Measurements from ENCODE around the gene CAP1.
A peak's percentile ranks its signal among the peaks of the same experiment; 100 is the strongest.
"Not testable (repeated sequence)": the region's sequence is repeated elsewhere in the genome, so short reads cannot be mapped to it uniquely, and the experiment has no call there.

Gene CAP1
- total RNA-seq, result 346 to 649 (median 523) reads per million in 9 experiments

GRCh38 chr1:40040511-40041465 lies at the start of gene CAP1:
Gene CAP1 (plus strand): TSS chr1:40040729. CDS start chr1:40059347, 18,618 bp downstream.
- Mint-ChIP-seq H3K4me3 (peak within 1 kb of the TSS; percentile 90 to 96), H3K9me3 (no peaks in the 10 kb centered on the region), H3K36me3 (ENCODE audit: insufficient read depth) (peaks cover 51% of the 10 kb centered on the region), H3K27ac (peak within 1 kb of the TSS; percentile 94), H3K27me3 (no peaks in the 10 kb centered on the region), H3K4me1 (ENCODE audit: low read depth in 2 of 2) (peaks cover 49 to 62% of the 10 kb centered on the region in 2 donors)
- ATAC-seq (replicated peaks) (peak; percentile 85), DNase-seq (peak; percentile 100)

DNA sequence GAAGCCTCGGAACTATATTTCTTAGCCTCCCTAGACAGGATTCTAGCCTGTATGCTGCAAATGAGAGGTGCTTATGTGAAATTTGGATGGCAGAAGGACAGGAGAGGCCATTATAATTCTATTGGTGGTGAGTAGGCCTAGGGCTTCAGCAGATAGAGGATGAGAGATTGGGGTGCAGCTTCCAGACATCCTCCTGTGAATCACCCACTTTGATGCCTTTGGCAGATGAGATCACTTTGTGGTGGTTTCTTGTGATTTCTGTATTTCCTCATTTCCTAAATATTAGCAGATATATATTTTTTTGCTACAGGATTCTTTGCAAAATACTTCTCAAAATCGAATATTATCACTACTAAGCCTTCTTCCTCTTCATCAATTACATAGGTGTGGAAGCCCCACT lies 48.3 kb upstream of the CAP1 start:
- Mint-ChIP-seq H3K4me3 (no peak overlapping the region), H3K36me3 (ENCODE audit: insufficient read depth) (peaks cover 4% of the 10 kb centered on the region), H3K27ac (no peak overlapping the region), H3K27me3 (no peaks in the 10 kb centered on the region), H3K4me1 (ENCODE audit: low read depth in 2 of 2) (peaks cover 14 to 18% of the 10 kb centered on the region in 2 donors), H3K9me3 (no peaks in the 10 kb centered on the region)
- ATAC-seq (replicated peaks) (no peak), DNase-seq (no peak)

DNA sequence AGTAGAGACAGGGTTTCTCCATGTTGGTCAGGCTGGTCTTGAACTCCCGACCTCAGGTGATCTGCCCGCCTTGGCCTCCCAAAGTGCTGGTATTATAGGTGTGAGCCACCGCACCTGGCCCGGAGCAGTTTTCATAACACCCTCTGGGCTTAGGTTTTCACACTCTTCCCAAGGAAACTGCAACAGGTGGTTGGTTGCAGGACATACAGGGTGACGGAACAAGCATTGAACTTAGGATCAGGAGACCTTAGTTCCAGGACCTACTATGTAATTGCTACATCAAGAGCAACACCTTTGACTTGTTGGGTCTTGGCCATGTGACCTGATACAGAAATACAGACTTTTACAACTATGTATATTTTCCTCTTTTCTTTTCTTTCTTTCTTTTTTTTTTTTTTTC lies 47.6 kb upstream of the CAP1 start:
- H3K4me1 Mint-ChIP-seq (ENCODE audit: low read depth in 2 of 2), result peaks cover 14 to 18% of the 10 kb centered on the region in 2 donors
- DNase-seq (no peak), ATAC-seq (replicated peaks) (no peak)
- H3K27me3 Mint-ChIP-seq, result no peaks in the 10 kb centered on the region
- no peak overlapping the region for H3K4me3 Mint-ChIP-seq
- peaks cover 4% of the 10 kb centered on the region for H3K36me3 Mint-ChIP-seq (ENCODE audit: insufficient read depth)
- no peak overlapping the region for H3K27ac Mint-ChIP-seq
- no peaks in the 10 kb centered on the region for H3K9me3 Mint-ChIP-seq

DNA sequence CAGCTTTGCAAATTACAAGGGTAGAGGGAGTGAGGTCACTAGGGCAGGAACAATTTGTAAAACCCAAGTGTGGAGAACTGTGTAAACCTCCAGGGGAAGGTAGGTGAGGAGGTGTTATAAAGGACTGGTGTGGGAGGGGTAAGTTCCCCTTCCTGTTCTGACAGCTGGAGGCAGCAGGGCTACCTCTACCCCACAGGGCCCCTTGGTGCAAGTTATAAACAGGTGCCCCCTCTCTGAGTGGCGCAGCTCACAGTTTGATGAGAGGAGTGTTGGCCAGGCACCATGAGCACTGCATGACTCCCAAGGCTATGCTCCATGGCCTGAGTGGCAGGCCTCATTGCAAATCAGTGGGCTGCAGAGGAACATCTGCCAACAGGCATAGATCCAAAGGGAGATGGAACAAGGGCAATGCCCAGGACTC lies 44.5 kb upstream of the CAP1 start:
- Mint-ChIP-seq H3K9me3 (no peaks in the 10 kb centered on the region), H3K27me3 (no peaks in the 10 kb centered on the region), H3K36me3 (ENCODE audit: insufficient read depth) (peaks cover 4% of the 10 kb centered on the region), H3K27ac (peak overlapping the region in 1 of 2 donors; percentile 66), H3K4me1 (ENCODE audit: low read depth in 2 of 2) (peaks cover 14 to 18% of the 10 kb centered on the region in 2 donors), H3K4me3 (peak overlapping the region; percentile 8 to 37)
- peak; percentile 100 for ATAC-seq (replicated peaks)
- DNase-seq, result peak; percentile 15 to 30 (median 26)

- Mint-ChIP-seq H3K36me3 (ENCODE audit: insufficient read depth) (peaks cover 4% of the 10 kb centered on the region), H3K27me3 (no peaks in the 10 kb centered on the region), H3K27ac (peak overlapping the region in 1 of 2 donors; percentile 66), H3K4me3 (peak overlapping the region in 1 of 2 donors; percentile 8), H3K9me3 (no peaks in the 10 kb centered on the region), H3K4me1 (ENCODE audit: low read depth in 2 of 2) (peaks cover 14 to 18% of the 10 kb centered on the region in 2 donors)
- DNase-seq (no peak), ATAC-seq (replicated peaks) (no peak)
Observed at GRCh38 chr1:39996396-39997004, 44.0 kb upstream of the CAP1 start.

DNA sequence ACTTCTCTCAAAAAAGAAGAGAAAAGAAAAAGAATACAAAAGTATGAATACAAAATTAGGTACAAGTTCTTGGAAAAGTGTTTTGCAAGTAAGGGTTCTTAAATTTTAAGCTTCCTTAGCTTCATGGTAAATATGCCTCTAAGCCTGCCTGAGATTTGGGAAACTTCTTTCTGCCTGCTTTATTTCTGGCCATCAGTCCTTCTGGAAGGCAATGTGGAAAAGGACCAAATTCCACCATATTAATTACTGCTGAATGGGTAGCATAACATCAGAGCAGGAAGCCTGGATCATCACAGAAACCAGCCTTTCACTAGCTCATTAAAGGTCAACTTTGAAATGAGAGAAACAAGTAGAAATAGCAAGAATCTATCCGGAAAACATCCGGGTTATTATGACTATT lies 39.1 kb upstream of the CAP1 start:
- no peak for DNase-seq
- Mint-ChIP-seq H3K27me3 (no peaks in the 10 kb centered on the region), H3K9me3 (no peaks in the 10 kb centered on the region), H3K27ac (no peak overlapping the region), H3K36me3 (ENCODE audit: insufficient read depth) (no peaks in the 10 kb centered on the region), H3K4me1 (ENCODE audit: low read depth in 2 of 2) (peaks cover 4 to 14% of the 10 kb centered on the region in 2 donors), H3K4me3 (no peak overlapping the region)
- no peak for ATAC-seq (replicated peaks)

- H3K4me3 Mint-ChIP-seq, result peak overlapping the region in 1 of 2 donors; percentile 55
- H3K4me1 Mint-ChIP-seq (ENCODE audit: low read depth in 2 of 2), result peaks cover 0 to 11% of the 10 kb centered on the region in 2 donors
- ATAC-seq (replicated peaks), result peak; percentile 66
- peak overlapping the region; percentile 3 to 82 for H3K27ac Mint-ChIP-seq
- peaks cover 4% of the 10 kb centered on the region for H3K36me3 Mint-ChIP-seq (ENCODE audit: insufficient read depth)
- no peaks in the 10 kb centered on the region for H3K27me3 Mint-ChIP-seq
- H3K9me3 Mint-ChIP-seq, result no peaks in the 10 kb centered on the region
- no peak for DNase-seq
Observed at GRCh38 chr1:40003156-40004093, 37.1 kb upstream of the CAP1 start.

GRCh38 chr1:40004857-40005256 lies 35.7 kb upstream of the CAP1 start:
- Mint-ChIP-seq H3K4me1 (ENCODE audit: low read depth in 2 of 2) (peaks cover 0 to 11% of the 10 kb centered on the region in 2 donors), H3K36me3 (ENCODE audit: insufficient read depth) (peaks cover 4% of the 10 kb centered on the region), H3K9me3 (no peaks in the 10 kb centered on the region), H3K4me3 (no peak overlapping the region), H3K27ac (no peak overlapping the region), H3K27me3 (no peaks in the 10 kb centered on the region)
- DNase-seq (no peak), ATAC-seq (replicated peaks) (no peak)

- not testable (repeated sequence) for H3K27ac Mint-ChIP-seq; ATAC-seq (replicated peaks); H3K36me3 Mint-ChIP-seq (ENCODE audit: insufficient read depth); H3K9me3 Mint-ChIP-seq; H3K4me3 Mint-ChIP-seq; H3K4me1 Mint-ChIP-seq (ENCODE audit: low read depth in 2 of 2); DNase-seq; H3K27me3 Mint-ChIP-seq
Observed at GRCh38 chr1:40007481-40008034, 33.0 kb upstream of the CAP1 start.

DNA sequence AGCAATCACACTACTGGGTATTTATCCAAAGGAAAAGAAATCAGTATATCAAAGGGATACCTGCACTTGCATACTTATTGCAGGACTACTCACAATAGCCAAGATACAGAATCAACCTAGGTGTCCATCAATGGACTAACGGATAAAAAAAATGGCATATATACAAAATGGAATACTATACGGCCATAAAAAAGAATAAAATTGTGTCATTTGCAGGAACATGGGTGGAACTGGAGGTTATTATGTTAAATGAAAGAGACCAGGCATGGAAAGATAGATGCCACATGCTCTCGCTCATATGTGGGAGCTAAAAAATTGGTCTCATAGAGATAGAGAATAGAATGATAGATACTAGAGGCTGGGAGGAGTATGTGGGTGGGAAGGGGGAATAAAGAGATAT lies 29.3 kb upstream of the CAP1 start:
- no peak overlapping the region for H3K4me3 Mint-ChIP-seq
- DNase-seq (no peak), ATAC-seq (replicated peaks) (no peak)
- peaks cover 6 to 8% of the 10 kb centered on the region in 2 donors for H3K4me1 Mint-ChIP-seq (ENCODE audit: low read depth in 2 of 2)
- no peak overlapping the region for H3K27ac Mint-ChIP-seq
- peaks cover 4% of the 10 kb centered on the region for H3K36me3 Mint-ChIP-seq (ENCODE audit: insufficient read depth)
- H3K27me3 Mint-ChIP-seq, result no peaks in the 10 kb centered on the region
- peaks cover 0 to 4% of the 10 kb centered on the region in 2 donors for H3K9me3 Mint-ChIP-seq

GRCh38 chr1:40014253-40014706 lies 26.2 kb upstream of the CAP1 start:
- no peaks in the 10 kb centered on the region for H3K36me3 Mint-ChIP-seq (ENCODE audit: insufficient read depth)
- H3K9me3 Mint-ChIP-seq, result peaks cover 0 to 4% of the 10 kb centered on the region in 2 donors
- no peak for DNase-seq
- peaks cover 6 to 8% of the 10 kb centered on the region in 2 donors for H3K4me1 Mint-ChIP-seq (ENCODE audit: low read depth in 2 of 2)
- no peak overlapping the region for H3K4me3 Mint-ChIP-seq
- peak overlapping the region in 1 of 2 donors; percentile 82 for H3K27ac Mint-ChIP-seq
- H3K27me3 Mint-ChIP-seq, result no peaks in the 10 kb centered on the region
- peak; percentile 95 for ATAC-seq (replicated peaks)

- H3K4me1 Mint-ChIP-seq (ENCODE audit: low read depth in 2 of 2), result peaks cover 6 to 8% of the 10 kb centered on the region in 2 donors
- no peaks in the 10 kb centered on the region for H3K27me3 Mint-ChIP-seq
- H3K4me3 Mint-ChIP-seq, result no peak overlapping the region
- DNase-seq, result no peak
- ATAC-seq (replicated peaks), result no peak
- no peaks in the 10 kb centered on the region for H3K36me3 Mint-ChIP-seq (ENCODE audit: insufficient read depth)
- peaks cover 0 to 4% of the 10 kb centered on the region in 2 donors for H3K9me3 Mint-ChIP-seq
- H3K27ac Mint-ChIP-seq, result peak overlapping the region; percentile 19 to 82
Observed at GRCh38 chr1:40014812-40015594, 25.5 kb upstream of the CAP1 start.
